Left lobe of liver (tissue), 2 donors: ENCODE results near the gene HILPDA. TPM values are rescaled to one million over a fixed set of nuclear protein-coding genes. Genes with fewer than 3 reads are reported as not detected.
"Not testable (repeated sequence)": the region's sequence is repeated elsewhere in the genome, so short reads cannot be mapped to it uniquely, and the experiment has no call there.

ENCODE experiments used
- ATAC-seq: fragments of 200-7000 bp; cut with Tn5 transposase; one replicate; pipeline ENCODE4 v1.9.1; 2020; ENCODE audit warnings: mild to moderate bottlenecking, moderate library complexity
- DNase-seq: peaks from one replicate; pipeline ENCODE4 v3.0.0-alpha.2; 2020; ENCODE audit warnings: low spot score
- total RNA-seq: library from RNA; stranded (reverse); gene quantifications from one replicate; pipeline ENCODE4 v1.2.1, GENCODE V29; 2021
- donor health status: DM: no; HTN: no; CAD: no; lungs with moderate emphysema.
- donor health status: DM: no; HTN: yes; CAD: no.

The HILPDA gene
- total RNA-seq, 1 donor from 2014 or later, result 3.8 TPM

DNA sequence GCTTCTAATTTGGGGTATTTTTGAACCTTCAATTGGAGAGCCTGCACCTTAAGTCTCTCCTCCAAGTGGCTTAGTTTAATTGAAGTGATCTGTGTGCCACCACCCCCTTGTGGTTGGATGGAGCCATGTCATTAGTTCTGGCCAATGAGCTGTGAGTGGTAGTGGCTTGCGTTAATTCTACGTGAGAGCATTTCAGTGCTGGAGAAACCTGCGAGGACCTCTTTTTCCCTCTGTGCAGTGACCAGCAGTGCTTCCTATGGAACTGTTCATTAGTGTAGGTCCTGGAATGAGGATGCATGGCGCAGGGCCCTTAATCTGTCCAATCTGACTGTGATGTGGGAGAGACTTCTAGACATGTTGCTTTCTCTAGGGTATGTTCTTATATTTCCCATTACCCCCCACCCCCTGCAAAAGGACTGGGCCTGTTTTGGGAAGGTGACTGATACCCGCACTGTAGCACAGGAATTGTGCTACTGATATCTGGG is 3.8 kb downstream of the HILPDA start:
- ATAC-seq, result peak; percentile 60
- peak; percentile 66 for DNase-seq

DNA sequence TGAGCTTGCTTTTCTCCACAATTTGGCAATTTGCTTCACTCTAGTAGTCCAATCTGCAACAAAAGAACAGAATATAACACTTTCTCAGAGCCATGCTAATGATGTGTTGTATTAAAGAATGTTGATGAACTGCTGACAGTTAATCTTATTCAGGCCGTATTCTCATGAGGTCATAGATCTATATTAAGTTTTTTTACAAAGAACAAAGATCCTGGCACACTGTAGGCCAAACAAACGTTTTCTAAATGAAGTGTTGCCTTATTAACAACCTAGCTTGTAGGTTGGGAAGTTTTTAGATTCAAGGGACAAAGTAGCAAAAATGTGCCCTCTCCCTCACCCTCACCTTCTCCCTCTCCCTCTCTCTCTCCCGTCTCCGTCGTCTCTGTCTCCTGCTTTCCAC is 6.8 kb downstream of the HILPDA start:
- DNase-seq (peak; percentile 7), ATAC-seq (no peak)

DNA sequence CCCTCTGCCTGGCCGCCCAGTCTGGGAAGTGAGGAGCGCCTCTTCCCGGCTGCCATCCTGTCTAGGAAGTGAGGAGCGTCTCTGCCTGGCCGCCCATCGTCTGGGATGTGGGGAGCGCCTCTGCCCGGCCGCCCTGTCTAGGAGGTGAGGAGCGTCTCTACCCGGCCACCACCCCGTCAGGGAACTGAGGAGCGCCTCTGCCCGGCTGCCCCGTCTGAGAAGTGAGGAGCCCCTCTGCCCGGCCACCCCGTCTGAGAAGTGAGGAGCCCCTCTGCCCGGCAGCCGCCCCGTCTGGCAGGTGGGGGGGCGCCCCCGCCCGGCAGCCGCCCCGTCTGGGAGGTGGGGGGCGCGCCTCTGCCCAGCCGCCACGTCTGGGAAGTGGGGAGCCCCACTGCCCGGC is 7.7 kb downstream of the HILPDA start:
- peak; percentile 34 for DNase-seq

DNA sequence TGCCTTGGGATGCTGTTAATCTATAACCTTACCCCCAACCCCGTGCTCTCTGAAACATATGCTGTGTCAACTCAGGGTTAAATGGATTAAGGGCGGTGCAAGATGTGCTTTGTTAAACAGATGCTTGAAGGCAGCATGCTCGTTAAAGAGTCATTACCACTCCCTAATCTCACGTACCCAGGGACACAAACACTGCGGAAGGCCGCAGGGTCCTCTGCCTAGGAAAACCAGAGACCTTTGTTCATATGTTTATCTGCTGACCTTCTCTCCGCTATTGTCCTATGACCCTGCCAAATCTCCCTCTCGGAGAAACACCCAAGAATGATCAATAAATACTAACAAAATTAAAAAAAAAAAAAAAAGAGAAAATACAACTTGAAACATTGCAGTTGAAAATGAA is 8.3 kb downstream of the HILPDA start:
- peak; percentile 7 for DNase-seq
- ATAC-seq, result not testable (repeated sequence)

More for the DNA sequence above, 7.7 kb downstream of the HILPDA start:
- not testable (repeated sequence) for ATAC-seq

DNA sequence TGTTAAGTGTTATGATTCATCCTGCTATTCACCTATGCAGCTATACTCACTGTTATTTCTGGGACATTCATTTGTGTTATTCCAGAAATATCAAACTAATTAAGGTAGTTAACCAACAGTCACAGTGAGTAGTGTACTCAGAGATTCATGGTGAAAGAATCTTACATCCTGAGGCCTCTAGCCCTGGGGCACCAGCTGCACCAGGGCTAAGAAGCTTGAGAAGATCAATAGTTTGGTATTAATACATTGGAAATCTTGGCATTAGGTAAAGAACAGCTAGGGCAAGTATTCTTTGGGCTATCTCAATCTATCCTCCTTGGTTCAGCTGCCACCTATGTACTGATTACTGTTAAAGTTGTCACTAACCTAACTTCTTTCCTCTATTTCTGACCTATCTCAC is 11.2 kb downstream of the HILPDA start:
- DNase-seq, ATAC-seq: not testable (repeated sequence)

DNA sequence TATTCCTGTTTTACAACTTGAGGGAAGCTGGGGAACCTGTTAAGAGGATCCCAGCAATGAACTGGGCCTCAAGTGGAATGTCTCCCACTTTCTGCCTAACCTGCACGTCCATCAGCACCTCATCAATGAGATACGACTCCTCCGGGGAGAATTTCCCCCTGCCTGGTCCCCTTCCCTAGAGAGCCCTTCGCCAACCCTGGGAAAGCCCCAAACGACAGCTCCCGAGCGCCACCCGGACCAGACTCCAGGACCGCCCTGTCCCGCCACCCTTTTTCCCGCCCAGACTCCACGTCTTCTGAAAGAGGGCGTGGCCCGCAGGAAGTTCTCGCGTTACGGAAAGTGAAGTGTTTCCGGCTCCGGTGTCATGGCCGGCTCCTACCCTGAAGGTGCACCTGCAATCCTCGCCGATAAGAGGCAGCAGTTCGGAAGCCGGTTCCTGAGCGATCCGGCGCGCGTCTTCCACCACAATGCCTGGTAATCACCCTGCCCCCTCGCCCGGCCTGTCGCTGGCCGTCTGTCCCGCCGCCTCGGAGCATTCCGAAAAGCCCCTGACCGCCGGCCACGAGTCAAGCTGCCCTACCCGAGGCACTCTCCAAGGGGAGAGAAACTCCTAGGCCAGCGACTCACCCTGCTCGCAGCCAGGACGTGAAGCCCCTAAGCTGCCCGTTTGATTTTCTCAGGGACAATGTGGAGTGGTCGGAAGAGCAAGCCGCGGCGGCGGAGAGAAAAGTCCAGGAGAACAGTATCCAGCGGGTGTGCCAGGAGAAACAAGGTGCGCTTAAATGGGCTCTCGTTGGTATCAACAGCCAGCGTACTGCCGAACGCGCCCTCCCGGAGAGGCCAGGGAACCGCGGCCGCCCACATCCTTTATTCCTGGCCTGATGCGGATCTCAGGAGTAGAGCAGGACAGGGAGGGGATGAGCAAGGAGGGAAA is 21.0 kb downstream of the HILPDA start, which contains the start of gene METTL2B:
Gene METTL2B (plus strand): TSS at position 347 of the 934 bp plus-strand sequence. CDS start 18 bp downstream, at position 365.
- ATAC-seq (peak; percentile 97), DNase-seq (peak; percentile 91)

DNA sequence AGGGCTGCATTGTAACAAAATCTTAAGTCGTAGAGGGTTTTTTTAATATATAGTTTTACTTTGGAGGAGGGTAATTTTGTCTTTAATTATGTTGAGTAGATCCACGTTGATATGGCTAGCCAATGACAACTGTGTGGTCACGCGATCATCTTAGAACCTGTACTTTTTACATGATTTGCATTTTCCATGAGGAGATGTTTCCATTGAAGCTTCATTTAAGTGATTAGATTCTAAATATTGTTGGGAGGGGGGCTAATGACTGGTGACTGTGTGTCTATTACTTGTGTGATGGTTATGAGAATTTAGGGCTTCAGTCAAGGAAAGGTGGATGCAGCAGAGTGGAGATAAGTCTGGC is 21.6 kb downstream of the HILPDA start:
- ATAC-seq, DNase-seq: not testable (repeated sequence)

DNA sequence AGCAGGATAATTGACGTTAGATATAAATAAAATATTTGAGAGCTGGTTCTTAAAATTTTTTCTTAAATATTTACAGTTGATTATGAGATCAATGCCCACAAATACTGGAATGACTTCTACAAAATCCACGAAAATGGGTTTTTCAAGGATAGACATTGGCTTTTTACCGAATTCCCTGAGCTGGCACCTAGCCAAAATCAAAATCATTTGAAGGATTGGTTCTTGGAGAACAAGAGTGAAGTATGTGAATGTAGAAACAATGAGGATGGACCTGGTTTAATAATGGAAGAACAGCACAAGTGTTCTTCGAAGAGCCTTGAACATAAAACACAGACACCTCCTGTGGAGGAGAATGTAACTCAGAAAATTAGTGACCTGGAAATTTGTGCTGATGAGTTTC is 23.4 kb downstream of the HILPDA start:
- not testable (repeated sequence) for ATAC-seq, DNase-seq

DNA sequence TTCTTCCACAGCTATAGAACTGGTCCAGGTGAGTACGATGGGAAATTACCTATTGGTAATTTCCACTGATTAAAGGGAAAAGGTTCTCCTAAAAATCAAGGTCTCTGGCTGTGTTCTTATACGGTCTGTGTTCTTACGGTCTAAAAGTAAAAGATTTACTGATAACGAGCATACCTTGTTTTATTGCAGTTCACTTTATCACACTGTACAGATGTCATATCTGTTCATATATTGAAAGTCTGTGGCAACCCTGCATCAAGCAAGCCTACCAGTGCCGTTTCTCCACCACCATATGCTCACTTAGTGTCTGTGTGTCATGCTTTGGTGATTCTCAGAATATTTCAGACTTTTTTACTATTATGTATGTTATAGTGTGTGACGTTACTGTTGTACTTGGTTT is 32.5 kb downstream of the HILPDA start:
- not testable (repeated sequence) for DNase-seq, ATAC-seq

DNA sequence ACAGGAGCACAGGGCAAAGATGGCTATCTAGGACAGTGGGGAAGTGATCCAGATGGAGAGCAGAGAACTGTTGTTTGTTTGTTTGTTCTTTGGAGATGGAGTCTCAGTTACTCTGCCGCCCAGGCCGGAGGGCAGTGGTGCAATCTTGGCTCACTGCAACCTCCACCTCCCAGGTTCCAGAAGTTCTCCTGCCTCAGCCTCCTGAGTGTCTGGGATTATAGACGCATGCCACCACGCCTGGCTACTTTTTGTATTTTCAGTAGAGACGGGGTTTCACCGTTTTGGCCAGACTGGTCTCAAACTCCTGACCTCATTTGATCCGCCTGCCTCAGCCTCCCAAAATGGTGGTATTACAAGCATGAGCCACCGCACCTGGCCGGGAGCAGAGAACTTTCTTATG is 41.7 kb downstream of the HILPDA start:
- DNase-seq (no peak), ATAC-seq (no peak)

DNA sequence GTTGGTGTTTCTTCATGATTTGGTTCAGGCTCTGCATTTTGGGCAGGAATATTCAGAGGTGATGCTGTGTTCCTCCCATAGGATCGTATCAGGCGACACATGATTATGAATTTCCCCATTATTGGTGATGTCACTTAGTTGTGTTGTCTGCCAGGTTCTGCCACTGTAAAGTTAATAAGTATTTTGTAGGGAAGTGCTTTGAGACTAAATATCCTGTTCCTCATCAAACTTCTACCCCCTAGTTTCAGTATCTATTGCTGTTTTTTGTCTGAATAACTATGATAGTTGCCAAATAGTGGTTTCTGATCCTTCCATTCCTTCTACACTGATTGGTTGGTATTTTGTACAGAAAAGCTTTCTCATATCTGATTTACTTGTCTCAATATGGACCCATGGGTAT is 49.7 kb downstream of the HILPDA start:
- ATAC-seq, DNase-seq: not testable (repeated sequence)

DNA sequence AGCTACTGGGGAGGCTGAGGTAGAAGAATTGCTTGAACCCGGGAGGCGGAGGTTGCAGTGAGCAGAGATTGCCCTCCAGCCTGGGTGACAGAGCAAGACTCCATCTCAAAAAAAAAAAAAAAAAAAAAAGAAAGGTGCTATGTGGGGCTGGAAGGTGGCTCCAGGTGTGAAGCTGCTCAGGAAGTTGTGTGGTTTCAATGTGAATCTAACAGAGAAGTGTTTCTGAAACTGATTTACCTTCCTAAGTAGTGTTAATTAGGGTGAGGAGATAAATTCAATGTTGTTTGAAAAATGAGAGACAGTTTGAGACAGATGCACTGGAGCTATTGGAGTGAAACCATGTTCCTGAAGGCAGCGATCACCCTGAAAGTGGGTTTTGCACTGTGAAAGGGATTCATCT is 51.1 kb downstream of the HILPDA start:
- ATAC-seq, DNase-seq: not testable (repeated sequence)

DNA sequence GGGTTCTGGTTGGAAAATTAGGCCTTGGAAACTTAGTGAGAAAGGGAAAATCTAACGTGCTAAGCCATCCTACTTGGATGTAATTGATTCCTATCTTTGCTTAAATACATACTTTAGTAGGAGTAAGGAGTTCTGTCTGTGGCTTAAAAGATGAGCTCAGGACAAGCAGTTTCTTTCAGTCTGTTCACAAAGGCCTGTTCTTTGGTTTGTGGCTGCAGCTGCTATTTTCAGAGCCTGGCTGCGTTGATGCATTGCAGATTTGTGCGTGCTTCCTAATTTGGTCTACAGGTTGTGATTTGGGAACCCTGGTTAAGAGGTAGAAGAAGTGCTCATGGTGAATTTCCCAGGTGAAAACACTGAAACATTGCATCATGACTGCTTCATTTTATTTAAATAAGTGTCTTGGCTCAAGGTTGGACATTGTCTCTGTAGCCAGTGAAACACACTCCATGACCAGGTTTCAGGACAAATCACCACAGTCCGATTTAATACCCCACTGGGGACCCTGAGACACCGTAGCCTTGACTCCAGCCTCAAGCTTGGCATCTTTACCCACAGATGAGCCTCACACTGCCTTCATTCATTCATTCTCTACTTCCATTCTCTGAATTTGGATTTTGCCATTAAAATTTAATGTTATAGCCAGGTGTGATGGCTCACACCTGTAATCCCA is 51.8 kb downstream of the HILPDA start:
- not testable (repeated sequence) for ATAC-seq, DNase-seq

Other genes with a start within 250 kb of the HILPDA start
- not detected for gene LEP, start 214.6 kb upstream of the HILPDA start, total RNA-seq
- 13.5 TPM for gene RBM28, start 112.0 kb upstream of the HILPDA start, total RNA-seq
- gene PRRT4, start 94.2 kb upstream of the HILPDA start, total RNA-seq, result not detected
- gene IMPDH1, start 45.9 kb upstream of the HILPDA start, total RNA-seq, result 3.5 TPM
- 13.9 TPM for gene METTL2B, start 20.9 kb downstream of the HILPDA start, total RNA-seq
- gene GARIN1A, start 216.4 kb downstream of the HILPDA start, total RNA-seq, result 0.38 TPM